HG02981 (cell line): ENCODE measurements around the gene GTF2A1L.
"Not testable (repeated sequence)": the region's sequence is repeated elsewhere in the genome, so short reads cannot be mapped to it uniquely, and the experiment has no call there.

Experiments
- ATAC-seq: cut with Tn5 transposase; IDR thresholded peaks from one replicate; pipeline ENCODE4 v1.9.1; 2021; ENCODE audit warnings: mild to moderate bottlenecking, moderate library complexity; ENCODE audit not compliant: unreplicated experiment

The GTF2A1L gene

DNA sequence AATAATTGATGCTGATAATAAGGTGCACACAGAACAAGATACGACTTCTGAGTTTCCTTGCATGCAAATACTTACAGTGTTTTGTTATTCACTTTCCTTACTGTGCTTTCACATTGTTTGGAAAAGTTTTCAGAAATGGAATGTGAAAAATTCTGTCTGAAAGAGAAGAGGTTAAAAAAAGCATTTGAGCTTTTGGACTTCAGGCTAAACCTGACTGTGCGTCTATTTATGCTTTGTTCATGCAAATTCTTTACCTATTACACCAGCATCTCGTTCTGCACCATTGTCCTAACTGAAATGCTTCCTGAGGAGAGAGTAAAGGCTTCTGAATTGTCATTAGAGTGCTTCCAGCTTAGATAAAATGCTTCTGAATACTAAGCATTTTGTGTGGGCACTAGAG lies 76.5 kb downstream of the GTF2A1L start:
- no peak for ATAC-seq

GRCh38 chr2:48695991-48696390 lies 78.3 kb downstream of the GTF2A1L start:
- no peak for ATAC-seq

DNA sequence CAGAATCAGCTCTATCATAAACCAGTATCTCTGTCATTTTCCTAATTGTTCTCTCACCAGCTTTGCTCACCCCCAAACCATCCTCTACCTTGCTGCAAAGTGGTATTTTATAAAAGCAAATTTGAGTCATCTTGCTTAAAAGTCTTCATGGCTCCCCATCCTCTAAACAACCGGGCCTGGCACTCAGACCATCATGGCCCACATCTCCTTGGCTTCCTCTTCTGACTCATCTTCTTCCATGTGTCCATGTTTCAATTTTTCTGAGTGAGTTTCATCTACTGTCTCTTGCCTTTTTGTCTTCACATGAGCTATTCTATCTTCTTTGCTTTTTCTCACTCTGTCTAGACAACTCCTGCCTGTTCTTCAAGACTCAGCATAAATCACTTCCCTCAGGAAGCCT lies 79.2 kb downstream of the GTF2A1L start:
- no peak for ATAC-seq

DNA sequence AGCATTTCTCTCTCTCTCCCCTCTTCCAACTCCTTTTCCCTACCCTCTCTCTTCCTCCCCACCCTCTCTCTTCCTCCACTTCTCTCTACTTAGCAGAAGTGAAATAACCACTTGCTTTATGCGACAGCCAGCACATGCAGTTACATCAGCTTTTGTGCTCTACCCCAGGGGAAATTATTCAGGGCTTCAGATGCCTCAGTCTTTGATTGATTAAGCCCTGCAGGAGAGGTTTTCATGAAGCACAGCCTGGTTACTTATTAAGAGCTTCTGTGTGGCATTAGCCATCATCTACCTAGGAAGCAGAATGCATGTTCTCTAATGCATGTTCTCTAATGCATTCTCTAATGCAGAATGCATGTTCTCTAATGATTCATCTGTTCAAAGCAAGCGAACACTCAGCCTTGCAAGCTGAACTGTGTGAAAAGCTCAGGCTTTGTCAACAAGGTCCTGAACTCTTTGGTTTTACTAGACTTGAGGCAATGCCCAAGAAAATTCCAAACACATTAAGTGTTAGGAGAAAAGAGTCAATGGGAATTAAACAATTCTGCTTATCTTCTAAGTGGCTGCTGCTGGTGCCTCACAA lies 81.8 kb downstream of the GTF2A1L start:
- no peak for ATAC-seq

GRCh38 chr2:48703621-48704020 lies 86.0 kb downstream of the GTF2A1L start:
- ATAC-seq, result not testable (repeated sequence)

GRCh38 chr2:48707466-48707865 lies 89.8 kb downstream of the GTF2A1L start:
- ATAC-seq, result no peak

- ATAC-seq, result no peak
Observed at GRCh38 chr2:48709096-48710034, 91.7 kb downstream of the GTF2A1L start.

- no peak for ATAC-seq
Observed at GRCh38 chr2:48711343-48711742, 93.7 kb downstream of the GTF2A1L start.

DNA sequence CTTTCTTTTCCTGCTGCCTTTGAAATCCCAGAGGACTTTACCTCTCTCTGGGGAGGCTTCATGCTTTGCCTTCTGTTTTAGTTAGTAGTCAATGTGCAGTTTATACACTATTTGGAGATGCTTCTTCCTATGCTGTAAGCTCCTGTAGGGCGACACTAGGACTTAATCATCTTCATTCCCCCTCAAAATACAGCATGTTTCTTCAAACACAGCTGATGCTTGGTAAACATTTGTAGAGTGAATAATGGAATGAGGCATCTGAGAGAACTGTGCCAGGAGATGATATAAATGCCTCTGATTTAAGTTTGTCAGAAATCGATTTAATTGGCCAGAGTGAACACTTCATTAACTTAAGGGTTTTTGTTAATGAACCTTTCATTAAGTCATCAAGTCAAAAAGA lies 94.5 kb downstream of the GTF2A1L start:
- no peak for ATAC-seq

GRCh38 chr2:48713647-48714046 lies 96.0 kb downstream of the GTF2A1L start:
- ATAC-seq, result no peak

- no peak for ATAC-seq
Observed at GRCh38 chr2:48714245-48714644, 96.6 kb downstream of the GTF2A1L start.

GRCh38 chr2:48715042-48715899 lies 97.6 kb downstream of the GTF2A1L start:
- ATAC-seq, result no peak

DNA sequence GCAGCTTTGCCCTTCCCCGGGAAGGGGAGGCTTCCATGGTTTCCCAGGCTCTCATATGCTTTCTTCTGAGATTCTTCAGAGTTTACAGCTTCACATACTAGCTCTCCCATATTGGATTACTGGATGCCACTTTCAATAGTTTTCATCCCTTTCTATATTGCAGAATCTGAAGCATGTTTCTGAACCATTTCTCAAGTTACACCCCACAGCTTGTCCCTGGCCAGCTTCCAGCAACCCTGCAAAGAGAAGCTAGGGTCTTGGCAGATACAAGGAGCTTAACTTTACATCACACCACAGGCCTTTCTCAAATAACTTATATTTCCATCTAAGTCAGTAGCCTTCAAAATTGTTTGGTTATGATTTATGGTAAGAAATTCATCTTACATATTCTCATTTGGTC lies 98.3 kb downstream of the GTF2A1L start:
- ATAC-seq, result no peak

DNA sequence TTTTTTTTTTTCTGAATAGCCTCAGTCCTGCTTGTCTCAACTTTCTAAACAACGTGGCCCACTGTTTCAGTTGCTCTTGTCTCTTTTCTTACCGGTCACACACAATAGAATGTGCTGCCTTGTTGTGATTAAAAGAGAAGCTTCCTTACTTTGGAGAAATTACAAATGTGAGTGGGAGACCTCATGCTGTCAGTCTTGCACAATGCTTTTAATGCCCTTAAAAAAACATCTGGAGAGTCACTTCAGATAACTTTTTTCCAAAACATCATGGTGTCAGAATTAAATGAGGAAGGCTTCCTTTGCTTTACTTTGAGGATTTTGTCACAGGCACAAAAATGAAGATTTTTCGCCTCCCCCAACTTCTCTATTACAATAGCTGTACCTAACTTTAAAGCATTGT lies 100.2 kb downstream of the GTF2A1L start:
- no peak for ATAC-seq

DNA sequence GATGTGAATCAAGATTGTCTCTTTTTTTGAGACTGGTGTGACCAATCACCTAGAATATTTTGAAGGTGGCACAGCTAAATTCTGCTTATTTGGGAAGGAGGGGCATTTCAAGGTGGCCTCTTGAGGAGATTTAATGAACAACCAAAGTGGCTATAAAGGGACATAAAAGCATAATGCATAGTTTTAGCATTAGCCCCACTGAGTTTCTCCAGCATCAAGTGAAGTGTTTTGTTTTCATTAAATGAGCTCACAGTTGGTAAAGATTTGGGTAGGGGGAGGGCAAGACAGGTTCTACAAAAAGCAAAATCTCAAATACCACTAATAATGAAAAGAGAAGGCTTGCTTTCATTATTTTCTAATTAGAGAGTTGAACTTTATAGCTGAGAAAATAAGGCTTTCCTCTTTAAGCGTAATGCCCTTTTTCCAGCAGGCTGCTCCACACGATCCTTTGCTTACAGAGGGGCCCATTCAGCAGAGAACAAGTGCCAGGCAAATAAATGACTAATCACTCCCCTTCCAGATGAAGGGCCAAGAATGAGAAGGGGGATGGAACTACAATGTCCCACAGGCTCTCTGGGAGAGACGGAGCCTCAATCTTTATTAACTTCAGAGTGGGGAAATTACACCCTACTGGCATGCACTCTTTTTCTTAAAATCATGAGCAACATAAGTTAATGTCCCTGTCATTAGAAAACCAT lies 102.0 kb downstream of the GTF2A1L start:
- no peak for ATAC-seq

DNA sequence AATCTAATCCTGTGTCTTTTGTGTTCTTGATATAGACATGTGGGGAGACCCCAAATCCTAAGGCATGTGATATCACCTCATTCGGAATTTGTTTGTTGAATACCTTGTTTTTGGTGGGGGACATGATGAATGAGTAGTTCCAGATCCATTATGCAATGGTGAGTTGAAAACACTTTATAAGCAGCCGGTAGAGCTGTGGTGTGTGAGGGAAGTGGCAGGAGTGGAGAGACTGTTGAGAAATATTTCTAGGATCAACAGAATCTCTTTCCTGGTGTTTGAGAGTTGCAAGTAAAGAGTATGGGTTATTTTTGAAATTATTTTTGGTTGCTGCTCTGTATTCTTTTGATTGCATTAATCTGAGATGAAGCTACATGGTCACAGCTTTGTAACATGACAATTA lies 103.5 kb downstream of the GTF2A1L start:
- ATAC-seq, result no peak

- no peak for ATAC-seq
Observed at GRCh38 chr2:48722391-48722790, 104.7 kb downstream of the GTF2A1L start.

- ATAC-seq, result no peak
Observed at GRCh38 chr2:48723129-48723528, 105.5 kb downstream of the GTF2A1L start.

DNA sequence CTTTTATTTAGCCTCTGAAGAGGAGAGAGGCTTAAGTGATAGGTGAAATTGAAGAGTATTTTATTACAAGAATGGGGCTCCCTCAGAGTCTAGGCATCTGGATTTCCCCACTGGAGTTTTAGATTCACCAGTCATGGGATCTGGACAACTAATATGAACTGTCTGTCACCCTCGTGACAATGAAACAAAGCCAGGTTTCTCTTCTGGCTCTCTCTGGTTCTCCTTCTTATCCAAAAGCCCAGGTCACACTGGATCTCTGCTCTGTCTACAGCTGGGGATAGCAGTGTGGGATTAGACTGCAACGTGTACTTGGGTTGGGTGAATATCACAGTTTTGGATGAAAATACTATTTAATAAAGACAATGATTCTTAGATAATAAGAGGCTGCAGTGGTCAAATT lies 106.6 kb downstream of the GTF2A1L start:
- ATAC-seq, result no peak

DNA sequence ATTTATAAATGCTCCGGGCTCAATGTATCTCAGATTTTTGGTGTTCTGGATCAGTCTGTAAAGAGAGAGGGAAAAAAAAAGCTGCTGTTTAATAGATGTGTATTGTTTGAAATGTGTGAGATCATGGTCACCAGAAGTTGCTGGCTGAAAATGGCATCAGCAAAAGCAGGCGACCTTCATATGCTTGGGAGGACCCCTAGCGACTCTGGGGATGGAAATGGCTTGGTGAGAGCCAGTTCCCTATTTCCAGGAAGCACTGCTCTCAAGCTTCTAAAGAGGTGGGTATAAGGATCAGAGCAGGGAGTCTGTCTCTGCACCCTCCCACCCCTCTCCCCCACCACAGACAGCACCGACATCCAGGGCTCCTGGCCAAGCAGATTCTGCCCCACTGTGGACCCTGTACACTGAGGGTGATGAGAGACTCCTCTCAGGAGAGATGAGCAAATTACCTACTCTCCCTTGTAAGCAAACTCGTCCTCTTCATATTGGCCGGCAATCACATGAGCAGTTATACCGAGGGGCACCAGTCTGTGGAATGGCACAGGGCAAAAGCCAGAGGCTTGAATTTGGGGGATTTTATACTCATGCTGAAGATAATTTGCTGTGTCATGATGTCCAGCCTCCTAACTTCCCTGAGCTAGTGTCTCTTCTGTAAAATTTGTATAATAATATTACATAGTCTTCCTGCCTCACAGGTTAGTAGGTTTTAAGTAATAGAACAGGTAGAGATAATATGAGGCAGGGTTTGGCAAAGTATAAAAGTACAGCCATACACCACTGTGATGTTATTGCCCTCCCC lies 108.2 kb downstream of the GTF2A1L start:
- ATAC-seq, result no peak
